HFFc6 (cell line): ENCODE data around the gene MBOAT1. TPM values are rescaled to one million over a fixed set of nuclear protein-coding genes. Genes with fewer than 3 reads are reported as not detected.

Experiments
- DNase-seq: peaks from one replicate; pipeline ENCODE4 v3.0.0-alpha.2; 2018
- H3K27ac Mint-ChIP-seq: 2 replicates; pipeline ENCODE4 v1.8.0; 2020; ENCODE audit warnings: mild to moderate bottlenecking, mixed read lengths
- H3K27me3 Mint-ChIP-seq: 2 replicates; pipeline ENCODE4 v1.8.0; 2021; ENCODE audit warnings: mild to moderate bottlenecking, moderate library complexity, mixed read lengths; ENCODE audit not compliant: insufficient read depth
- H3K36me3 Mint-ChIP-seq: 2 replicates; pipeline ENCODE4 v1.8.0; 2021; ENCODE audit warnings: low read depth, mixed read lengths
- H3K4me1 Mint-ChIP-seq: 2 replicates; pipeline ENCODE4 v1.8.0; 2020; ENCODE audit warnings: low read depth, mixed read lengths
- H3K4me3 Mint-ChIP-seq: 2 replicates; pipeline ENCODE4 v1.8.0; 2020; ENCODE audit warnings: mild to moderate bottlenecking, moderate library complexity, mixed read lengths
- H3K9me3 Mint-ChIP-seq: 2 replicates; pipeline ENCODE4 v1.8.0; 2020; ENCODE audit warnings: mild to moderate bottlenecking, mixed read lengths
- total RNA-seq, 6 experiments: library from RNA; stranded (reverse); fragmentation: NEBNext Ultra II Directional; extraction: Animal tissue kit (Norgen Biotek cat#: 25700); gene quantifications; 2 replicates in 1 of 6; 3 replicates in 5 of 6; pipeline ENCODE4 v1.2.3, GENCODE V29; 2021
- TF ChIP-seq, protein P1 (sequence below): fragments of 200-600 bp; sonication (generic); IDR thresholded peaks from 2 replicates; pipeline ENCODE4 v1.5.0; 2021; ENCODE audit warnings: antibody characterized with exemption, mild to moderate bottlenecking

Gene MBOAT1
- total RNA-seq, 6 experiments from 2014 or later: 5.4 to 7.7 (median 6.1) TPM

DNA sequence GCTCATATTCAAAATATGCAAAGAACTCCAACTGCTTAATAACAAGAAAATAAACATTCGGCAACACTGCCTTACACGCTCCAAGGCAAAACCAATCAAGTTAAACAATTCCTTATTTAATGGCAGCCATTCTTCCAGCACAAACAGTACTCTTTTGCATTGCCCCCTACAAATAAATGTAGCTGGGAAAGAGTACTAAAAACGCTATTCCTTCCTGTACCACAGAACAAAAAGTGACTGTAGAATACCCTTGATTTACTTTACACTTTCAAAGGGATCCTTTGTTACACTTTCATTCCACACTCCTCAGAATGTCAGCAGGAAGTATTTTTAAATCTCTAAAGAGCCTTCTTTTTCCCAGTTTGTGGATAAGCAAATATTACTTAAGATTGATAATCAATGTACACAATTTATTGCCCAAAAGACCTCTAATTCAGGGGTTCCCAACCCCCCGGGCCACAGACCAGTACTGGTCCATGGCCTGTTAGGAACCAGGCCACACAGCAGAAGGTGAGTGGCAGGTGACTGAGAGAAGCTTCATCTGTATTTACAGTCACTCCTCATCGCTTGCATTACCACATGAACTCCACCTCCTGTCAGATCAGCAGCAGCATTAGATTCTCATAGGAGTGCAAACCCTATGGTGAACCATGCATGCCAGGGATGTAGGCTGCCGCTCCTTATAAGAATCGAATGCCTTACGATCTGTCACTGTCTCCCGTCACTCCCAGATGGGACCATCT, 51.6 kb downstream of the MBOAT1 start:
- Mint-ChIP-seq H3K9me3 (no peaks in the 10 kb centered on the region), H3K27me3 (no peaks in the 10 kb centered on the region), H3K27ac (peak overlapping the region; percentile 56), H3K4me1 (peaks cover 20% of the 10 kb centered on the region), H3K36me3 (no peaks in the 10 kb centered on the region), H3K4me3 (peak overlapping the region; percentile 7)
- TF ChIP-seq, protein P1, sequence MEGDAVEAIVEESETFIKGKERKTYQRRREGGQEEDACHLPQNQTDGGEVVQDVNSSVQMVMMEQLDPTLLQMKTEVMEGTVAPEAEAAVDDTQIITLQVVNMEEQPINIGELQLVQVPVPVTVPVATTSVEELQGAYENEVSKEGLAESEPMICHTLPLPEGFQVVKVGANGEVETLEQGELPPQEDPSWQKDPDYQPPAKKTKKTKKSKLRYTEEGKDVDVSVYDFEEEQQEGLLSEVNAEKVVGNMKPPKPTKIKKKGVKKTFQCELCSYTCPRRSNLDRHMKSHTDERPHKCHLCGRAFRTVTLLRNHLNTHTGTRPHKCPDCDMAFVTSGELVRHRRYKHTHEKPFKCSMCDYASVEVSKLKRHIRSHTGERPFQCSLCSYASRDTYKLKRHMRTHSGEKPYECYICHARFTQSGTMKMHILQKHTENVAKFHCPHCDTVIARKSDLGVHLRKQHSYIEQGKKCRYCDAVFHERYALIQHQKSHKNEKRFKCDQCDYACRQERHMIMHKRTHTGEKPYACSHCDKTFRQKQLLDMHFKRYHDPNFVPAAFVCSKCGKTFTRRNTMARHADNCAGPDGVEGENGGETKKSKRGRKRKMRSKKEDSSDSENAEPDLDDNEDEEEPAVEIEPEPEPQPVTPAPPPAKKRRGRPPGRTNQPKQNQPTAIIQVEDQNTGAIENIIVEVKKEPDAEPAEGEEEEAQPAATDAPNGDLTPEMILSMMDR: no peak
- no peak for DNase-seq

- Mint-ChIP-seq H3K4me1 (peaks cover 20% of the 10 kb centered on the region), H3K4me3 (peak overlapping the region; percentile 7), H3K9me3 (no peaks in the 10 kb centered on the region), H3K27me3 (no peaks in the 10 kb centered on the region), H3K27ac (peak overlapping the region; percentile 56), H3K36me3 (no peaks in the 10 kb centered on the region)
- peak; percentile 42 for DNase-seq
- TF ChIP-seq, protein P1: no peak
Observed at GRCh38 chr6:20159781-20160540, 52.3 kb downstream of the MBOAT1 start.

DNA sequence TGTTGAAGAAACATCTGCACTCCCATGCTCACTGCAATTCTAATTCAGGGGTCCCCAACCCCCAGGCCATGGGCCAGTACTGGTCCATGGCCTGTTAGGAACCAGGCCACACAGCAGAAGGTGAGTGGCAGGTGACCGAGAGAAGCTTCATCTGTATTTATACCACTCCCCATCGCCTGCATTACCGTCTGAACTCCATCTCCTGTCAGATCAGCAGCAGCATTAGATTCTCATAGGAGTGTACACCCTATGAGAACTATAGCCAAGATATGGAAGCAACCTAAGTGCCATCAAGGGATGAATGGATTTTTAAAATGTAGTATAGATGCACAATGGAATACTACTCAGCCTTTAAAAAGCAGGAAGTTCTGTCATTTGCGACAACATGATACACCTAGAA, 53.2 kb downstream of the MBOAT1 start:
- Mint-ChIP-seq H3K4me3 (no peak overlapping the region), H3K4me1 (peaks cover 20% of the 10 kb centered on the region), H3K9me3 (no peaks in the 10 kb centered on the region), H3K27ac (no peak overlapping the region; the same call in 1 of the 2 replicates), H3K27me3 (no peaks in the 10 kb centered on the region), H3K36me3 (no peaks in the 10 kb centered on the region)
- TF ChIP-seq, protein P1: no peak
- DNase-seq: no peak

DNA sequence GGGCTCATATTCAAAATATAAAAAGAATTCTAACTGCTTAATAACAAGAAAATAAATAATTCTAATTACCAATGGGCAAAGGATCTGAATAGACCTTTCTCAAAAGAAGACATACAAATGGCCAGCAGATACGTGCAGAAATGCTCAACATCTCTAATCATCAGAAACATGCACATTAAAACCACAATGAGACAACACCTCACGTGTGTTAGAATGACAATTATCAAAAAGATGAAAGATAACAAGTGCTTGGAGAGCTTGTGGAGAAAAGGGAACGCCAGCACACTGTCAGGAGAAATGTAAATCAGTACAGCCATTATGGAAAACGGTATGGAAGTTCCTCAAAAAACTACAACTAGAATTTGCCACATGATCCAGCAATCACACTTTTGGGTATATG, 53.6 kb downstream of the MBOAT1 start:
- DNase-seq: no peak
- H3K4me1 Mint-ChIP-seq: peaks cover 20% of the 10 kb centered on the region
- no peak overlapping the region for H3K4me3 Mint-ChIP-seq
- H3K27ac Mint-ChIP-seq: no peak overlapping the region
- H3K36me3 Mint-ChIP-seq: no peaks in the 10 kb centered on the region
- H3K9me3 Mint-ChIP-seq: no peaks in the 10 kb centered on the region
- no peaks in the 10 kb centered on the region for H3K27me3 Mint-ChIP-seq
- TF ChIP-seq, protein P1: no peak

DNA sequence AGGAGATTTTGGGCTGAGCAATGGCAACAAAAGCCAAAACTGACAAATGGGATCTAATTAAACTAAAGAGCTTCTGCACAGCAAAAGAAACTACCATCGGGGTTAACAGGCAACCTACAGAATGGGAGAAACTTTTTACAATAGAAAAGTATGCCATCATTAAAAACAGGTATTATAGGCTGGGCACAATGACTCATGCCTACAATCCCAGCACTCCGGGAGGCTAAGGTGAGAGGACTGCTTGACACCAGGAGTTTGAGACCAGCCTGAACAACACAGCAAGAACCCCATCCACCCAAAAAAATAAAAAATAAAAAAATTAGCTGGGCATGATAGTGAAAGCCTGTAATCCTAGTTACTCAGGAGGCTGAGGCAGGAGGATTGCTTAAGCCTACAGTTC, 55.4 kb downstream of the MBOAT1 start:
- no peaks in the 10 kb centered on the region for H3K9me3 Mint-ChIP-seq
- H3K36me3 Mint-ChIP-seq: no peaks in the 10 kb centered on the region
- no peak overlapping the region for H3K27ac Mint-ChIP-seq
- H3K4me1 Mint-ChIP-seq: peaks cover 20% of the 10 kb centered on the region
- H3K27me3 Mint-ChIP-seq: no peaks in the 10 kb centered on the region
- no peak overlapping the region for H3K4me3 Mint-ChIP-seq
- no peak for DNase-seq
- TF ChIP-seq, protein P1: no peak
